Cardiac muscle cell (in vitro differentiated cells and primary cell): Measurements from ENCODE around the gene PCNP. TPM values are rescaled to one million over a fixed set of nuclear protein-coding genes. Genes with fewer than 3 reads are reported as not detected.

Source experiments
- DNase-seq, 2 donors: peaks; one replicate each; pipeline versions ENCODE4 v3.0.0 to v3.0.0-alpha.2; 2010 to 2017; ENCODE audit warnings: low read depth in 1 of 2, low spot score in 1 of 2
- H3K27ac ChIP-seq: fragments of 200-600 bp; sonication (generic); 2 replicates; pipeline ENCODE4 v1.5.1; 2016
- H3K27me3 ChIP-seq: fragments of 200-600 bp; sonication (generic); 2 replicates; pipeline ENCODE4 v1.6.0; 2016; ENCODE audit warnings: control low read depth
- H3K36me3 ChIP-seq: fragments of 200-600 bp; sonication (generic); 2 replicates; pipeline ENCODE4 v1.5.1; 2016; ENCODE audit warnings: control low read depth
- H3K4me1 ChIP-seq: fragments of 200-600 bp; sonication (generic); 2 replicates; pipeline ENCODE4 v1.8.1; 2017; ENCODE audit warnings: low read depth, mild to moderate bottlenecking, mixed run types
- H3K4me3 ChIP-seq: fragments of 200-600 bp; sonication (generic); 2 replicates; pipeline ENCODE4 v1.5.1; 2016; ENCODE audit warnings: mild to moderate bottlenecking
- H3K9me3 ChIP-seq: fragments of 200-600 bp; sonication (generic); 2 replicates; pipeline ENCODE4 v1.5.1; 2017; ENCODE audit warnings: low read depth, mild to moderate bottlenecking, control low read depth
- polyA plus RNA-seq: library from polyadenylated mRNA; unstranded; fragments of >200 nt; fragmentation: Nextera tagmentation; extraction: Ambion mirVana; gene quantifications from 2 replicates; pipeline ENCODE4 v1.2.1, GENCODE V29; 2016
- total RNA-seq: library from RNA; depleted of rRNA; stranded (reverse); fragments of >200 nt; gene quantifications from 2 replicates; pipeline ENCODE4 v1.2.3, GENCODE V29; 2016
- TF ChIP-seq, protein P1 (sequence below): IDR thresholded peaks from 2 replicates; pipeline ENCODE4 v1.5.1; 2012; ENCODE audit warnings: low read depth, mild to moderate bottlenecking, low read length

Gene PCNP
- total and polyA plus RNA-seq, 2 experiments from 2014 or later, result 64.5 to 119 TPM

DNA sequence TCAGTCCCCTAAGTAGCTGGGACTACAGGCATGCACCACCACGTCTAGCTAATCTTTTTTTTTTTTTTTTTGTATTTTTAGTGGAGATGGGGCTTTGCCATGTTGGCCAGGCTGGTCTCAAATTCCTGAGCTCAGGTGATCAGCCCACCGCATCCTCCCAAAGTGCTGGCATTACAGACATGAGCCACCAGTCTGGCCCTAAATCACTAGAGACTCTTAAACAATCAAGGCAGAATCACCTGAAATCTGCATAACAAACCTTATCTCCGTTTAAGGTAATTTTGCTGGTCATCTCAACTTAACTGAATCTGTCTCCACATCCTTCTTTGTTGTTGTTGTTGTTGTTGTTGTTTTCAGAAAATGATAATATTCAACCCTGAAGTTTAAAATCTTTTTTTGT, 17.9 kb upstream of the PCNP start:
- Histone ChIP-seq H3K4me1 (no peaks in the 10 kb centered on the region), H3K36me3 (no peaks in the 10 kb centered on the region), H3K27me3 (peaks cover 17% of the 10 kb centered on the region), H3K9me3 (no peaks in the 10 kb centered on the region), H3K27ac (no peak overlapping the region), H3K4me3 (no peak overlapping the region)
- DNase-seq, result no peak
- TF ChIP-seq, protein P1, sequence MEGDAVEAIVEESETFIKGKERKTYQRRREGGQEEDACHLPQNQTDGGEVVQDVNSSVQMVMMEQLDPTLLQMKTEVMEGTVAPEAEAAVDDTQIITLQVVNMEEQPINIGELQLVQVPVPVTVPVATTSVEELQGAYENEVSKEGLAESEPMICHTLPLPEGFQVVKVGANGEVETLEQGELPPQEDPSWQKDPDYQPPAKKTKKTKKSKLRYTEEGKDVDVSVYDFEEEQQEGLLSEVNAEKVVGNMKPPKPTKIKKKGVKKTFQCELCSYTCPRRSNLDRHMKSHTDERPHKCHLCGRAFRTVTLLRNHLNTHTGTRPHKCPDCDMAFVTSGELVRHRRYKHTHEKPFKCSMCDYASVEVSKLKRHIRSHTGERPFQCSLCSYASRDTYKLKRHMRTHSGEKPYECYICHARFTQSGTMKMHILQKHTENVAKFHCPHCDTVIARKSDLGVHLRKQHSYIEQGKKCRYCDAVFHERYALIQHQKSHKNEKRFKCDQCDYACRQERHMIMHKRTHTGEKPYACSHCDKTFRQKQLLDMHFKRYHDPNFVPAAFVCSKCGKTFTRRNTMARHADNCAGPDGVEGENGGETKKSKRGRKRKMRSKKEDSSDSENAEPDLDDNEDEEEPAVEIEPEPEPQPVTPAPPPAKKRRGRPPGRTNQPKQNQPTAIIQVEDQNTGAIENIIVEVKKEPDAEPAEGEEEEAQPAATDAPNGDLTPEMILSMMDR, result no peak

DNA sequence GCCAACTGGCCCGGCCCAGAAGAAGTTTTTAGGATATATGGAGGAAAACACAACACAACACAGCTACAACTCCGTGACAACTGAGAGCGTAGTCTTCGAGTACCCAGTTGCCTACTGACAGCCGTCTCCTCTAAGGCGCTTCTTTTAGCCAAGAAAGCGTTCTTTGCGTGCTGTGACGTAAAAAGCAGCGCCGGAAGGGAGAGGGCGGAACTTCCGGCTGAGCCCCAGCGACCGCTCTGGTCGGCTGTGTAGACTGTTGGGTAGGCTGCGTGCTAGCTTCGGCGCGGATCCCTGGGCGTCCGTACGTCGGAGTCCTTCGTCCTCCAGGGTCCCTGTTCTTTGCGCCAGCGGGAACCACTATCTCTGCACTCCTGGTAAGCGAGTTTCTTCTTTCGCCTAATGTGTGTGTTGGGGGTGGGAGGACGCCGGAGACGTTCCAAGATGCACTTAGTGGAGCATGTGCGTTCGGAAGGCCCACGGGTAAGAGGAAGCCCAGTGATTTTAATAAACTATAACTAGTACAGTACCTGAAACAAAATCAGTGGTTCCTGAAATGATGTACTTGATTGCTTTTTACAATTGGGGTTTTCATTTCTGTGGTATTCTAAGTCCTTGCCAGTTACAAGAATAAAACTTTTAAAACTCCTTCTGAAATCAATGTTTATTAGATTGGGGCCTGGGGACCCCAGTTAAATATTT, 12.2 kb upstream of the PCNP start, which contains the start of gene TRMT10C:
Gene TRMT10C, plus strand, starts transcription at position 239 of the 699 bp plus-strand sequence. CDS start 2,914 bp downstream, outside the sequence.
- TF ChIP-seq, protein P1, result no peak
- peak within 1 kb of the TSS; percentile 88 for H3K4me3 ChIP-seq
- no peaks in the 10 kb centered on the region for H3K9me3 ChIP-seq
- H3K27ac ChIP-seq, result peak within 1 kb of the TSS; percentile 87
- peaks cover 6% of the 10 kb centered on the region for H3K4me1 ChIP-seq
- peaks cover 17% of the 10 kb centered on the region for H3K27me3 ChIP-seq
- H3K36me3 ChIP-seq, result peaks cover 9% of the 10 kb centered on the region
- DNase-seq, result peak; percentile 93 to 95

DNA sequence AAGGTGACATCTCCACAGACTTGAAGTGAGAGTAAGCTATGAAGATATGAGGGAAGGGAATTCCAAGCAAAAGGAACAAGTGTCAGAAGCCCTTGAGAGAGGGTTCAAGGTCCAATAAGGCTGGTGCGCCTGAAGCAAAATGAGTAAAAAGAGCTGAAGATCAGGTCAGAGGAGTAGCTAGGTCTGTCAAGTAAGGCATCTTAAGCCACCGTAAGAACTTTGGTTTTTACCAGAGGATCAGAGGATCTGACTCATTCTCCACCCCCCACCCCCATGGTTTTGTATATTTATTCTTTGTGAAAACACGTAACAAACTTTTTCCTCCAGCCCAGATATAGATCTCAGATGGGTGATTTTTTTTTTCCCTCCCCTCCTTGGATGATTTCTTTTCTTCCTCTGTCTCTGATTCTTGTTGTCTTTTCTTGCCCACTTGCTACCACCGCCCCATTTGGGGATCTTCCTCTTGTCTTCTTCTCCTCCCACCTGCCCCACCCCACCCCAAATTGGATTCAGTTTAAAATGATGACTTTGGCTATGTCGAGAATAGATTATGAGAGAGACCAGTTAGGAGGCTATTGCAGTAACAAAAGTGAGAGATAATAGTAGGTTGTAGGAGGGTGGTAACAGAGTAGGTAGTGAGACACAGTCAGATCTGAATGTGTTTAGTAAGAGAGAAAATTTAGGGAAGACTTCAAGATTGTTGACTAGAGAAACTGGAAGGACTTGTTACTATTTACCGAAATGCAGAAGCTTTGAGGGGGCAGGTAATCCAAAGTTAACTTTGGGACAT, 6.3 kb upstream of the PCNP start:
- H3K4me1 ChIP-seq, result peaks cover 6% of the 10 kb centered on the region
- TF ChIP-seq, protein P1, result no peak
- H3K27me3 ChIP-seq, result no peaks in the 10 kb centered on the region
- no peaks in the 10 kb centered on the region for H3K9me3 ChIP-seq
- no peak overlapping the region for H3K27ac ChIP-seq
- H3K4me3 ChIP-seq, result no peak overlapping the region
- no peak for DNase-seq
- peaks cover 9% of the 10 kb centered on the region for H3K36me3 ChIP-seq

DNA sequence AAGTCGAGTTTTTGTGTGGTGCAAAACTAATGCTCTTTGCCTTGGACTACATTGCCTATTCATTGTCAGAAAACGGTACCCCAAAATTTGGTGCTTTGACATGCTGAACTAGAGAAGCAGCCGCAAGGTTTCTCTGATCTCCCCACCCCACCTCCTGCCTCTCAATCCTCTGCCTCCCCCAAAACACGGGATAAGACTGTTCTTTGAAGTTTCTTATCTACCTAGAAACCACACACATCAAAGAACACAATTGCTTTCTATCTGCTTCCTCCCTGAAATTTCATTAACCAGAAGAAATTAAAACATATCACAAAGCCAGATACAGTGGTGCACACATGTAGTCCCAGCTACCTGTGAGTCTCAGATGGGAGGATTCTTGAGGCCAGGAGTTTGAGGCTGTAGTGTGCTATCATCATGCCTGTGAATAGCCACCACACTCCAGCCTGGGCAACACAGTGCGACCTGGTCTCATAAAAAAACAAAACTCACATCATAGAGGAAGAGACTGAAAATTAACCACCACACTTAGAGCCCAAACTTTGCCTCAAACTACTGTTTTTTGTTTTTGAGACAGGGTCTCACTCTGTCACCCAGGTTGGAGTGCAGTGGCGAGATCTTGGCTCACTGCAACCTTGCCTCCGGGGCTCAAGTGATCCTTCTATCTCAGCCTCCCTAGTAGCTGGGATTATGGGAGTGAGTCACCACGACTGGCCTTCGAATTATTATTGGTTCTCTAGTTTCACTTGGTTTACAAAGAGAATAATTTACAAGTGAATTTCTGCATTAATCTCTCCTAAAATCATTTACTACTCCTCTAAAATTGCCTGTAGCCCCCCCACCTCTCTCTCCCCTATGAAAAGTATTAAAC, 2.7 kb upstream of the PCNP start:
- no peaks in the 10 kb centered on the region for H3K9me3 ChIP-seq
- no peaks in the 10 kb centered on the region for H3K36me3 ChIP-seq
- H3K27ac ChIP-seq, result no peak overlapping the region
- H3K4me3 ChIP-seq, result no peak overlapping the region
- TF ChIP-seq, protein P1, result no peak
- H3K27me3 ChIP-seq, result no peaks in the 10 kb centered on the region
- DNase-seq, result no peak
- peaks cover 18% of the 10 kb centered on the region for H3K4me1 ChIP-seq

DNA sequence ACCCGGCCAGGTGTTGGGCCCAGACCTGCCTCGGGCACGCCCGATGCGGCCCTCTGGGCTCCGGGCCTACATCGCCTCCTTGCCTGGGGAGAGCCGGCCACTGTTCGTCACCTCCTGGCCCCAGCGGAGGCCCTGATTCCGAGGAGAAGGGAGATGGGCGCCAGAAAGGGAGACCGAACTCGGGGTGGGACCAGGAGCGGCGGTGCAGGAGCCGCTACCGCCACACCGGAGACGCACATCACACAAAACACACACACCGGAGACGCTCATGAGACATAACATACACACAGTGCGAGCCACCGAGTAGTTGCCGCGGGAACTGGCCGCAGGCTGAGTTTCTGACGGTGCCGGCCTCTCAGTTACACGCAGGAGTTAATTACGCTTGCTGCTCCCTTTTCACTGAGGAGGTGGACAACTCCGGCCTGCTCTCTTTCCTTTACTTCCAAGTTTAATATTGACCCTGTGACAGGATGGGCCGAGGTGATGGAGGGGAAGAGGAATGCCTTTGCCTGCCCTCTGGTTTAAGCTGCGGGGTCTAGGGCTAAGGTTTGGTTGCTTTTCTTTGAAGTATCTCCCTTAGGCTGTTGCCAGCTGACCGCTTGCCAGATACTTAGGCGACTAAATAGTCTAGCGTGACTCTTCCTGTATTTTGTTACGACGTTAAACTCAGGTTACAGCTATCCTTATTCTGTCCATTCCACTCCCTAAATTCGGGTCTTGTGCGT, 570 bp downstream of the PCNP start:
- Histone ChIP-seq H3K4me1 (peaks cover 28% of the 10 kb centered on the region), H3K36me3 (peaks cover 9% of the 10 kb centered on the region), H3K9me3 (no peaks in the 10 kb centered on the region), H3K4me3 (peak overlapping the region; percentile 69), H3K27ac (peak overlapping the region; percentile 99), H3K27me3 (no peaks in the 10 kb centered on the region)
- TF ChIP-seq, protein P1, result no peak
- DNase-seq, result peak; percentile 52 to 61
